H1 (cell line): ENCODE measurements around the gene MYO1D. TPM values are rescaled to one million over a fixed set of nuclear protein-coding genes. Genes with fewer than 3 reads are reported as not detected.

ENCODE experiments used
- KDM4A ChIP-seq: IDR thresholded peaks from one replicate; pipeline ENCODE4 v1.7.1; 2012; ENCODE audit warnings: low read depth, mild to moderate bottlenecking, moderate library complexity, low read length, inconsistent platforms; ENCODE audit not compliant: severe bottlenecking
- polyA plus RNA-seq, 7 experiments: library from polyadenylated mRNA; depleted of rRNA in 3 of 7; stranded (reverse) in 5 of 7; unstranded in 2 of 7; fragments of >200 nt in 5 of 7; fragments of 200-250 nt in 2 of 7; gene quantifications; 1 replicate in 5 of 7; 2 replicates in 1 of 7; 4 replicates in 1 of 7; pipeline versions ENCODE4 v1.2.1 to v1.2.3, GENCODE V29; 2011 to 2013; ENCODE audit warnings: missing spikeins in 2 of 7, mixed read lengths in 2 of 7
- total RNA-seq: library from RNA; stranded (reverse); fragmentation: NEBNext Ultra II Directional; extraction: Animal tissue kit (Norgen Biotek cat#: 25700); gene quantifications from 2 replicates; pipeline ENCODE4 v1.2.1, GENCODE V29; 2021

MYO1D gene
- total and polyA plus RNA-seq, 2 of the 8 experiments (the other 6 are each of a cell fraction or from before 2014, with no cell fraction given) = 6.5 to 25.4 TPM

GRCh38 chr17:32870969-32871368 is 6.0 kb downstream of the MYO1D start (continued):
- no peak for TF ChIP-seq KDM4A
